Activated CD8-positive, alpha-beta memory T cell treated with anti-CD3 and anti-CD28 coated beads, Interleukin-2, amount 50 U/mL, for 48 hours (primary cell): ENCODE data around the gene FAM25C.
"Not testable (repeated sequence)": the region's sequence is repeated elsewhere in the genome, so short reads cannot be mapped to it uniquely, and the experiment has no call there.

Source experiments
- DNase-seq: peaks from one replicate; pipeline ENCODE4 v3.0.0-alpha.2; 2020

FAM25C gene

DNA sequence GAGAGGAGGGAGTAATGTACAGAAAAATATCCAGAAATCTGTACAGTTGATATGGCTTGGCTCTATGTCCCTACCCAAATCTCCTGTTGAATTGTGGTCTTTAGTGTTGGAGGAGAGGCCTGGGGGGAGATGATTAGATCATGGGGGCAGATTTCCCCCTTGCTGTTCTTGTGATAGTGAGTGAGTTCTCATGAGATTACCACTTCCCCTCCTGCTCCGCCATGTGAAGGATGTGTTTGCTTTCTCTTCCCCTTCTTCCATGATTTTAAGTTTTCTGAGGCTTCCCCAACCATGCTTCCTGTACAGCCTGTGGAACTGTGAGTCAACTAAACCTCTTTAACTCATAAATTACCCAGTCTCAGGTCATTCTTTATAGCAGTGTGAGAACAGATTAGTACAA, 52.2 kb downstream of the FAM25C start:
- not testable (repeated sequence) for DNase-seq
